Right cardiac atrium (tissue), 5 donors: ENCODE data around the gene TAS2R4. TPM values are rescaled to one million over a fixed set of nuclear protein-coding genes. Genes with fewer than 3 reads are reported as not detected.

Source experiments
- polyA plus RNA-seq: library from polyadenylated mRNA; stranded (reverse); fragments of 200-250 nt; gene quantifications from one replicate; pipeline ENCODE4 v1.2.3, GENCODE V29; 2013
- total RNA-seq, 4 donors: library from RNA; stranded (reverse); fragmentation: NEBNext Ultra II Directional; extraction: Animal tissue kit (Norgen Biotek cat#: 25700); gene quantifications; one replicate each; pipeline ENCODE4 v1.2.1, GENCODE V29; 2021
- donor health status: healthy with polysubstance abuse.
- donor health status: DM: no; HTN: yes; CAD: no.
- donor health status: DM: no; HTN: no; CAD: no.
- donor health status: DM: no; HTN: yes; CAD: no; lungs with severe emphysema.
- donor health status: DM: yes; HTN: yes; CAD: no.

Gene TAS2R4
- total and polyA plus RNA-seq, 5 donors: 0.27 to 1.0 (median 0.40) TPM

Other genes starting within 250 kb of the TAS2R4 start
- gene AGK, start 225.3 kb upstream of the TAS2R4 start, total RNA-seq: 10 to 100 TPM; 31.1 to 43.6 (median 37.8) TPM
- gene AGK, start 225.3 kb upstream of the TAS2R4 start, polyA plus RNA-seq: 29.2 TPM
- gene DENND11, start 74.5 kb upstream of the TAS2R4 start, total RNA-seq: 10 to 100 TPM; 10.6 to 11.9 (median 11.6) TPM
- 5.2 TPM for gene DENND11, start 74.5 kb upstream of the TAS2R4 start, polyA plus RNA-seq
- not detected for gene WEE2, start 68.3 kb upstream of the TAS2R4 start, total RNA-seq
- gene WEE2, start 68.3 kb upstream of the TAS2R4 start, polyA plus RNA-seq: not detected
- gene SSBP1, start 38.3 kb upstream of the TAS2R4 start, total RNA-seq: 10 to 100 TPM; 91.0 to 100.0 (median 96.5) TPM
- gene SSBP1, start 38.3 kb upstream of the TAS2R4 start, polyA plus RNA-seq: 231 TPM
- gene TAS2R3, start 12.6 kb upstream of the TAS2R4 start, total RNA-seq: 1 to 10 TPM in 1 of 4 donors, under 1 TPM in 3; 0.48 to 1.2 (median 0.57) TPM
- gene TAS2R3, start 12.6 kb upstream of the TAS2R4 start, polyA plus RNA-seq: 0.18 TPM
- under 1 TPM; 0.40 to 0.72 (median 0.43) TPM for gene TAS2R5, start 13.5 kb downstream of the TAS2R4 start, total RNA-seq
- 0.41 TPM for gene TAS2R5, start 13.5 kb downstream of the TAS2R4 start, polyA plus RNA-seq
- not detected for gene PRSS37, start 64.8 kb downstream of the TAS2R4 start, total RNA-seq
- not detected for gene PRSS37, start 64.8 kb downstream of the TAS2R4 start, polyA plus RNA-seq
- gene OR9A4, start 139.7 kb downstream of the TAS2R4 start, total RNA-seq: under 1 TPM in 1 of 4 donors, not detected in 3; 0.20 TPM
- not detected for gene OR9A4, start 139.7 kb downstream of the TAS2R4 start, polyA plus RNA-seq
- gene CLEC5A, start 170.3 kb downstream of the TAS2R4 start, total RNA-seq: under 1 TPM; 0.08 to 0.74 (median 0.25) TPM
- 0.27 TPM for gene CLEC5A, start 170.3 kb downstream of the TAS2R4 start, polyA plus RNA-seq
- gene TAS2R38, start 197.1 kb downstream of the TAS2R4 start, total RNA-seq: not detected
- not detected for gene TAS2R38, start 197.1 kb downstream of the TAS2R4 start, polyA plus RNA-seq
- gene MGAM, start 219.2 kb downstream of the TAS2R4 start, total RNA-seq: 1 to 10 TPM in 1 of 4 donors, under 1 TPM in 3; 0.37 to 1.3 (median 0.58) TPM
- 0.05 TPM for gene MGAM, start 219.2 kb downstream of the TAS2R4 start, polyA plus RNA-seq